ENCODE data around the gene RSPH10B2. TPM values are rescaled to one million over a fixed set of nuclear protein-coding genes. Genes with fewer than 3 reads are reported as not detected.

Gene RSPH10B2
- total and polyA plus RNA-seq, 2 of the 13 experiments (the other 11 are each of a cell fraction or from before 2014, with no cell fraction given) = 0.31 TPM; not detected in 1

DNA sequence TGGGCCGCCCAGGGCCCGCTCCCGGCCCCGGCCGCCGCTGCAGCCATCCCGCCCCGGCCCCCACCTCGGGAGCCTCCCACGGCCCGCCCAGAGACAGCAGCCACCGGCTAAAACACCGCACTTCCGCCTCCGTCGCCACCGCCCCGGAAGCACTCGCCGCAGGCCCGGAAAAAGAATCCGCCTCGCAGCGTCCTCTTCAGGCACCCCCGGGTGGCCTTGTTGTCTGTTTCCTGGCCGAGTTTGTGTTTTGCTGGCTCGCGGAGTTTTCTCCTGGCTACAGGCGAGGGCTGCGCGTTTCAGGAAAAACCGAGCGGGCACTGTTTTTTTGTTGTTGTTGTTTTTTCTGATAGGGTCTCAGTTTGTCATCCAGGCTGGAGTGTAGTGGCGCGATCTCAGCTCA lies 72.2 kb downstream of the RSPH10B2 start, which contains the start of gene CCZ1B (continued):
- TF ChIP-seq ZFY (CRISPR knock-in tag; IDR thresholded peaks at IDR 0.05) (peak; percentile 76), ZNF768 (CRISPR knock-in tag; IDR thresholded peaks at IDR 0.05) (peak; percentile 32; the same call in 1 of the 2 replicates), ZNF331 (CRISPR knock-in tag; IDR thresholded peaks at IDR 0.05) (0 out of 2 replicates have a peak, but pooled peaks have one; percentile 58), KAT8 (CRISPR knock-in tag; IDR thresholded peaks at IDR 0.05) (peak; percentile 98), HMG20B (CRISPR knock-in tag; conservative IDR thresholded peaks at IDR 0.05) (0 out of 2 replicates have a peak, but pooled peaks have one; percentile 16), DR1 (CRISPR knock-in tag; IDR thresholded peaks at IDR 0.05) (peak; percentile 36; the same call in 1 of the 2 replicates), TAF1 (CRISPR knock-in tag; IDR thresholded peaks at IDR 0.05) (peak; percentile 61; the same call in 1 of the 2 replicates), ETV5 (CRISPR knock-in tag; IDR thresholded peaks at IDR 0.05; ENCODE audit: borderline replicate concordance) (peak; percentile 74), MYC (CRISPR knock-in tag; IDR thresholded peaks at IDR 0.05; ENCODE audit: borderline replicate concordance) (peak; percentile 40; the same call in 1 of the 2 replicates)
- TF ChIP-seq, protein P1, sequence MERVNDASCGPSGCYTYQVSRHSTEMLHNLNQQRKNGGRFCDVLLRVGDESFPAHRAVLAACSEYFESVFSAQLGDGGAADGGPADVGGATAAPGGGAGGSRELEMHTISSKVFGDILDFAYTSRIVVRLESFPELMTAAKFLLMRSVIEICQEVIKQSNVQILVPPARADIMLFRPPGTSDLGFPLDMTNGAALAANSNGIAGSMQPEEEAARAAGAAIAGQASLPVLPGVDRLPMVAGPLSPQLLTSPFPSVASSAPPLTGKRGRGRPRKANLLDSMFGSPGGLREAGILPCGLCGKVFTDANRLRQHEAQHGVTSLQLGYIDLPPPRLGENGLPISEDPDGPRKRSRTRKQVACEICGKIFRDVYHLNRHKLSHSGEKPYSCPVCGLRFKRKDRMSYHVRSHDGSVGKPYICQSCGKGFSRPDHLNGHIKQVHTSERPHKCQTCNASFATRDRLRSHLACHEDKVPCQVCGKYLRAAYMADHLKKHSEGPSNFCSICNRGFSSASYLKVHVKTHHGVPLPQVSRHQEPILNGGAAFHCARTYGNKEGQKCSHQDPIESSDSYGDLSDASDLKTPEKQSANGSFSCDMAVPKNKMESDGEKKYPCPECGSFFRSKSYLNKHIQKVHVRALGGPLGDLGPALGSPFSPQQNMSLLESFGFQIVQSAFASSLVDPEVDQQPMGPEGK (CRISPR knock-in tag; IDR thresholded peaks at IDR 0.05) = peak; percentile 46; the same call in 1 of the 2 replicates
- TF ChIP-seq, protein P2, sequence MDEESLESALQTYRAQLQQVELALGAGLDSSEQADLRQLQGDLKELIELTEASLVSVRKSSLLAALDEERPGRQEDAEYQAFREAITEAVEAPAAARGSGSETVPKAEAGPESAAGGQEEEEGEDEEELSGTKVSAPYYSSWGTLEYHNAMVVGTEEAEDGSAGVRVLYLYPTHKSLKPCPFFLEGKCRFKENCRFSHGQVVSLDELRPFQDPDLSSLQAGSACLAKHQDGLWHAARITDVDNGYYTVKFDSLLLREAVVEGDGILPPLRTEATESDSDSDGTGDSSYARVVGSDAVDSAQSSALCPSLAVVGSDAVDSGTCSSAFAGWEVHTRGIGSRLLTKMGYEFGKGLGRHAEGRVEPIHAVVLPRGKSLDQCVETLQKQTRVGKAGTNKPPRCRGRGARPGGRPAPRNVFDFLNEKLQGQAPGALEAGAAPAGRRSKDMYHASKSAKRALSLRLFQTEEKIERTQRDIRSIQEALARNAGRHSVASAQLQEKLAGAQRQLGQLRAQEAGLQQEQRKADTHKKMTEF (CRISPR knock-in tag; IDR thresholded peaks at IDR 0.05) = peak; percentile 61; the same call in 1 of the 2 replicates
- TF ChIP-seq, protein P3, sequence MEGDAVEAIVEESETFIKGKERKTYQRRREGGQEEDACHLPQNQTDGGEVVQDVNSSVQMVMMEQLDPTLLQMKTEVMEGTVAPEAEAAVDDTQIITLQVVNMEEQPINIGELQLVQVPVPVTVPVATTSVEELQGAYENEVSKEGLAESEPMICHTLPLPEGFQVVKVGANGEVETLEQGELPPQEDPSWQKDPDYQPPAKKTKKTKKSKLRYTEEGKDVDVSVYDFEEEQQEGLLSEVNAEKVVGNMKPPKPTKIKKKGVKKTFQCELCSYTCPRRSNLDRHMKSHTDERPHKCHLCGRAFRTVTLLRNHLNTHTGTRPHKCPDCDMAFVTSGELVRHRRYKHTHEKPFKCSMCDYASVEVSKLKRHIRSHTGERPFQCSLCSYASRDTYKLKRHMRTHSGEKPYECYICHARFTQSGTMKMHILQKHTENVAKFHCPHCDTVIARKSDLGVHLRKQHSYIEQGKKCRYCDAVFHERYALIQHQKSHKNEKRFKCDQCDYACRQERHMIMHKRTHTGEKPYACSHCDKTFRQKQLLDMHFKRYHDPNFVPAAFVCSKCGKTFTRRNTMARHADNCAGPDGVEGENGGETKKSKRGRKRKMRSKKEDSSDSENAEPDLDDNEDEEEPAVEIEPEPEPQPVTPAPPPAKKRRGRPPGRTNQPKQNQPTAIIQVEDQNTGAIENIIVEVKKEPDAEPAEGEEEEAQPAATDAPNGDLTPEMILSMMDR (CRISPR knock-in tag; IDR thresholded peaks at IDR 0.05) = peak; percentile 55
- TF ChIP-seq, protein P4, sequence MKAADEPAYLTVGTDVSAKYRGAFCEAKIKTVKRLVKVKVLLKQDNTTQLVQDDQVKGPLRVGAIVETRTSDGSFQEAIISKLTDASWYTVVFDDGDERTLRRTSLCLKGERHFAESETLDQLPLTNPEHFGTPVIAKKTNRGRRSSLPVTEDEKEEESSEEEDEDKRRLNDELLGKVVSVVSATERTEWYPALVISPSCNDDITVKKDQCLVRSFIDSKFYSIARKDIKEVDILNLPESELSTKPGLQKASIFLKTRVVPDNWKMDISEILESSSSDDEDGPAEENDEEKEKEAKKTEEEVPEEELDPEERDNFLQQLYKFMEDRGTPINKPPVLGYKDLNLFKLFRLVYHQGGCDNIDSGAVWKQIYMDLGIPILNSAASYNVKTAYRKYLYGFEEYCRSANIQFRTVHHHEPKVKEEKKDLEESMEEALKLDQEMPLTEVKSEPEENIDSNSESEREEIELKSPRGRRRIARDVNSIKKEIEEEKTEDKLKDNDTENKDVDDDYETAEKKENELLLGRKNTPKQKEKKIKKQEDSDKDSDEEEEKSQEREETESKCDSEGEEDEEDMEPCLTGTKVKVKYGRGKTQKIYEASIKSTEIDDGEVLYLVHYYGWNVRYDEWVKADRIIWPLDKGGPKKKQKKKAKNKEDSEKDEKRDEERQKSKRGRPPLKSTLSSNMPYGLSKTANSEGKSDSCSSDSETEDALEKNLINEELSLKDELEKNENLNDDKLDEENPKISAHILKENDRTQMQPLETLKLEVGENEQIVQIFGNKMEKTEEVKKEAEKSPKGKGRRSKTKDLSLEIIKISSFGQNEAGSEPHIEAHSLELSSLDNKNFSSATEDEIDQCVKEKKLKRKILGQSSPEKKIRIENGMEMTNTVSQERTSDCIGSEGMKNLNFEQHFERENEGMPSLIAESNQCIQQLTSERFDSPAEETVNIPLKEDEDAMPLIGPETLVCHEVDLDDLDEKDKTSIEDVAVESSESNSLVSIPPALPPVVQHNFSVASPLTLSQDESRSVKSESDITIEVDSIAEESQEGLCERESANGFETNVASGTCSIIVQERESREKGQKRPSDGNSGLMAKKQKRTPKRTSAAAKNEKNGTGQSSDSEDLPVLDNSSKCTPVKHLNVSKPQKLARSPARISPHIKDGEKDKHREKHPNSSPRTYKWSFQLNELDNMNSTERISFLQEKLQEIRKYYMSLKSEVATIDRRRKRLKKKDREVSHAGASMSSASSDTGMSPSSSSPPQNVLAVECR (CRISPR knock-in tag; IDR thresholded peaks at IDR 0.05; ENCODE audit: borderline replicate concordance) = peak; percentile 34; the same call in 1 of the 2 replicates
- TF ChIP-seq, protein P5, sequence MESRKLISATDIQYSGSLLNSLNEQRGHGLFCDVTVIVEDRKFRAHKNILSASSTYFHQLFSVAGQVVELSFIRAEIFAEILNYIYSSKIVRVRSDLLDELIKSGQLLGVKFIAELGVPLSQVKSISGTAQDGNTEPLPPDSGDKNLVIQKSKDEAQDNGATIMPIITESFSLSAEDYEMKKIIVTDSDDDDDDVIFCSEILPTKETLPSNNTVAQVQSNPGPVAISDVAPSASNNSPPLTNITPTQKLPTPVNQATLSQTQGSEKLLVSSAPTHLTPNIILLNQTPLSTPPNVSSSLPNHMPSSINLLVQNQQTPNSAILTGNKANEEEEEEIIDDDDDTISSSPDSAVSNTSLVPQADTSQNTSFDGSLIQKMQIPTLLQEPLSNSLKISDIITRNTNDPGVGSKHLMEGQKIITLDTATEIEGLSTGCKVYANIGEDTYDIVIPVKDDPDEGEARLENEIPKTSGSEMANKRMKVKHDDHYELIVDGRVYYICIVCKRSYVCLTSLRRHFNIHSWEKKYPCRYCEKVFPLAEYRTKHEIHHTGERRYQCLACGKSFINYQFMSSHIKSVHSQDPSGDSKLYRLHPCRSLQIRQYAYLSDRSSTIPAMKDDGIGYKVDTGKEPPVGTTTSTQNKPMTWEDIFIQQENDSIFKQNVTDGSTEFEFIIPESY (CRISPR knock-in tag; IDR thresholded peaks at IDR 0.05) = peak; percentile 44; the same call in 1 of the 2 replicates
- TF ChIP-seq, protein P6, sequence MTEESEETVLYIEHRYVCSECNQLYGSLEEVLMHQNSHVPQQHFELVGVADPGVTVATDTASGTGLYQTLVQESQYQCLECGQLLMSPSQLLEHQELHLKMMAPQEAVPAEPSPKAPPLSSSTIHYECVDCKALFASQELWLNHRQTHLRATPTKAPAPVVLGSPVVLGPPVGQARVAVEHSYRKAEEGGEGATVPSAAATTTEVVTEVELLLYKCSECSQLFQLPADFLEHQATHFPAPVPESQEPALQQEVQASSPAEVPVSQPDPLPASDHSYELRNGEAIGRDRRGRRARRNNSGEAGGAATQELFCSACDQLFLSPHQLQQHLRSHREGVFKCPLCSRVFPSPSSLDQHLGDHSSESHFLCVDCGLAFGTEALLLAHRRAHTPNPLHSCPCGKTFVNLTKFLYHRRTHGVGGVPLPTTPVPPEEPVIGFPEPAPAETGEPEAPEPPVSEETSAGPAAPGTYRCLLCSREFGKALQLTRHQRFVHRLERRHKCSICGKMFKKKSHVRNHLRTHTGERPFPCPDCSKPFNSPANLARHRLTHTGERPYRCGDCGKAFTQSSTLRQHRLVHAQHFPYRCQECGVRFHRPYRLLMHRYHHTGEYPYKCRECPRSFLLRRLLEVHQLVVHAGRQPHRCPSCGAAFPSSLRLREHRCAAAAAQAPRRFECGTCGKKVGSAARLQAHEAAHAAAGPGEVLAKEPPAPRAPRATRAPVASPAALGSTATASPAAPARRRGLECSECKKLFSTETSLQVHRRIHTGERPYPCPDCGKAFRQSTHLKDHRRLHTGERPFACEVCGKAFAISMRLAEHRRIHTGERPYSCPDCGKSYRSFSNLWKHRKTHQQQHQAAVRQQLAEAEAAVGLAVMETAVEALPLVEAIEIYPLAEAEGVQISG (CRISPR knock-in tag; IDR thresholded peaks at IDR 0.05) = peak; percentile 93

Measured in HepG2 (cell line).